ENCODE measurements around the gene ANKRD22.

The ANKRD22 gene

GRCh38 chr10:88803641-88804040, 48.0 kb downstream of the ANKRD22 start:
- Histone ChIP-seq H3F3A (ENCODE audit: insufficient read depth, low read length) (no peaks in the 10 kb centered on the region), H3K36me3 (ENCODE audit: insufficient read depth, low read length) (no peaks in the 10 kb centered on the region), H3K9me2 (ENCODE audit: low read depth, low read length) (no peaks in the 10 kb centered on the region), H4K20me1 (ENCODE audit: insufficient read depth, low read length) (no peaks in the 10 kb centered on the region), H3K27ac (ENCODE audit: low read depth, low read length, poor library complexity, severe bottlenecking) (no peak overlapping the region), H3K4me3 (ENCODE audit: low read depth, low read length, poor library complexity, severe bottlenecking) (no peak overlapping the region), H3K79me2 (ENCODE audit: insufficient read depth, low read length) (no peaks in the 10 kb centered on the region), H3K9ac (ENCODE audit: low read length) (no peak overlapping the region), H2AFZ (ENCODE audit: low read length) (no peak overlapping the region), H3K27me3 (ENCODE audit: insufficient read depth, low read length) (no peaks in the 10 kb centered on the region), H3K4me1 (ENCODE audit: insufficient read depth, low read length, severe bottlenecking) (no peaks in the 10 kb centered on the region), H3K4me2 (ENCODE audit: low read length) (no peak overlapping the region), H3K9me3 (ENCODE audit: low read length) (no peaks in the 10 kb centered on the region)
- no peak for TF ChIP-seq EZH2 (IDR thresholded peaks at IDR 0.05; ENCODE audit: borderline replicate concordance, low read length)
- TF ChIP-seq, protein P1, sequence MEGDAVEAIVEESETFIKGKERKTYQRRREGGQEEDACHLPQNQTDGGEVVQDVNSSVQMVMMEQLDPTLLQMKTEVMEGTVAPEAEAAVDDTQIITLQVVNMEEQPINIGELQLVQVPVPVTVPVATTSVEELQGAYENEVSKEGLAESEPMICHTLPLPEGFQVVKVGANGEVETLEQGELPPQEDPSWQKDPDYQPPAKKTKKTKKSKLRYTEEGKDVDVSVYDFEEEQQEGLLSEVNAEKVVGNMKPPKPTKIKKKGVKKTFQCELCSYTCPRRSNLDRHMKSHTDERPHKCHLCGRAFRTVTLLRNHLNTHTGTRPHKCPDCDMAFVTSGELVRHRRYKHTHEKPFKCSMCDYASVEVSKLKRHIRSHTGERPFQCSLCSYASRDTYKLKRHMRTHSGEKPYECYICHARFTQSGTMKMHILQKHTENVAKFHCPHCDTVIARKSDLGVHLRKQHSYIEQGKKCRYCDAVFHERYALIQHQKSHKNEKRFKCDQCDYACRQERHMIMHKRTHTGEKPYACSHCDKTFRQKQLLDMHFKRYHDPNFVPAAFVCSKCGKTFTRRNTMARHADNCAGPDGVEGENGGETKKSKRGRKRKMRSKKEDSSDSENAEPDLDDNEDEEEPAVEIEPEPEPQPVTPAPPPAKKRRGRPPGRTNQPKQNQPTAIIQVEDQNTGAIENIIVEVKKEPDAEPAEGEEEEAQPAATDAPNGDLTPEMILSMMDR (IDR thresholded peaks at IDR 0.05; ENCODE audit: low read length), result no peak

- Histone ChIP-seq H3K9me3 (ENCODE audit: low read length) (no peaks in the 10 kb centered on the region), H3K9ac (ENCODE audit: low read length) (no peak within 1 kb of the TSS), H3K4me2 (ENCODE audit: low read length) (no peak within 1 kb of the TSS), H3K27me3 (ENCODE audit: insufficient read depth, low read length) (no peaks in the 10 kb centered on the region), H4K20me1 (ENCODE audit: insufficient read depth, low read length) (no peaks in the 10 kb centered on the region), H3F3A (ENCODE audit: insufficient read depth, low read length) (no peaks in the 10 kb centered on the region), H3K27ac (ENCODE audit: low read depth, low read length, poor library complexity, severe bottlenecking) (no peak within 1 kb of the TSS), H3K9me2 (ENCODE audit: low read depth, low read length) (no peaks in the 10 kb centered on the region), H3K4me1 (ENCODE audit: insufficient read depth, low read length, severe bottlenecking) (no peaks in the 10 kb centered on the region), H2AFZ (ENCODE audit: low read length) (no peak within 1 kb of the TSS), H3K79me2 (ENCODE audit: insufficient read depth, low read length) (no peaks in the 10 kb centered on the region), H3K36me3 (ENCODE audit: insufficient read depth, low read length) (no peaks in the 10 kb centered on the region), H3K4me3 (ENCODE audit: low read depth, low read length, poor library complexity, severe bottlenecking) (no peak within 1 kb of the TSS)
- no peak for TF ChIP-seq EZH2 (IDR thresholded peaks at IDR 0.05; ENCODE audit: borderline replicate concordance, low read length)
- TF ChIP-seq, protein P1 (IDR thresholded peaks at IDR 0.05; ENCODE audit: low read length), result no peak
Measured at GRCh38 chr10:88802523-88803285, 48.9 kb downstream of the ANKRD22 start, which contains the start of gene LIPM. Gene LIPM, plus strand, starts transcription at chr10:88802730. Its CDS starts 167 bp downstream, at chr10:88802897.

DNA sequence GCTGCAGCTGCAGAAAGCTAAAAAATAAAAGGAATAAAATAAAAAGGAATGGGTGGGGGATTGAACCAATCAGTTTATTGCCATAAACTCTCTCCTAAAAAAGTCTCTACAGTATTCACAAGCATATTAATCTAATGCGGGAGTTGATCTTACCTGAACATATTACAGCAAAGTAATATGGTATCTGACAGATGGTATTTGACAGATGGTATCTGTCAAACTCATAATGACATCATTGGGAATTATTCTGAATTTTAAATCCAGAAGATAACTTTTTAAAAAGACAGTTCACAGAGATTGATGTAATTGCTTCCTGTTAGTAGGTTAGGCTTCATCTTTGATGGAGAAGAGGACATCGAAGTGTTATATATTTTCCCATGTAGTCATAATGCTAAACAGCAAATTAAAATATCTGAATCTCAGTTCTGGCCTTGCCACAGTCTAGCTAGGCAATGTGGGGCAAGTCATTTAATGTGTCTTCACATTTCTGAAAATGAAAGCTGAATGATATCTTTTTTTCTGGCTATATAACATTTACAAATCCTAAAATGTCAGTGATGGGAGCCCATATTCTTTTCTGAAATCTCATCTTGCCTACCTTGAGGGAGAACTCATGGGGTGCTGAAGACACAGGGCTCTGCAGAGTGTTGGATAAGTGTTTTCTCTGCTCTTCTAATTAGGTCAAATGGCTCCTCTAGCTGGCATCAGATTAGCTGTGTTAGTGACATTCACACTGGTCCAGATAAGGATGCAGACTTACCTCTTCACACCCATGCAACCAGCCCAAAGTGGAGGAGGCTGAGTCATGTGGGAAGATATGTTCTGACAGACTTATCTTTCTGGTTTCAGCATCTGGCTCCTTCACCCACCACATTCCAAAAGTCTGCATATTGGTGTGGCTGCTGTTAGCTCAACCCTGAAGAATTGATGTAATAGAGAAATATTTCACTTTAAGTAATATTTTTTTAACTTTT, 51.2 kb downstream of the ANKRD22 start:
- no peaks in the 10 kb centered on the region for H3K4me1 ChIP-seq (ENCODE audit: insufficient read depth, low read length, severe bottlenecking)
- H3K9me2 ChIP-seq (ENCODE audit: low read depth, low read length), result no peaks in the 10 kb centered on the region
- H3K9me3 ChIP-seq (ENCODE audit: low read length), result no peaks in the 10 kb centered on the region
- no peak overlapping the region for H3K4me2 ChIP-seq (ENCODE audit: low read length)
- TF ChIP-seq, protein P1 (IDR thresholded peaks at IDR 0.05; ENCODE audit: low read length), result no peak
- TF ChIP-seq EZH2 (IDR thresholded peaks at IDR 0.05; ENCODE audit: borderline replicate concordance, low read length), result no peak
- no peaks in the 10 kb centered on the region for H4K20me1 ChIP-seq (ENCODE audit: insufficient read depth, low read length)
- H3K27me3 ChIP-seq (ENCODE audit: insufficient read depth, low read length), result no peaks in the 10 kb centered on the region
- H2AFZ ChIP-seq (ENCODE audit: low read length), result no peak overlapping the region
- H3K36me3 ChIP-seq (ENCODE audit: insufficient read depth, low read length), result no peaks in the 10 kb centered on the region
- H3K27ac ChIP-seq (ENCODE audit: low read depth, low read length, poor library complexity, severe bottlenecking), result no peak overlapping the region
- H3K9ac ChIP-seq (ENCODE audit: low read length), result no peak overlapping the region
- H3F3A ChIP-seq (ENCODE audit: insufficient read depth, low read length), result no peaks in the 10 kb centered on the region
- no peak overlapping the region for H3K4me3 ChIP-seq (ENCODE audit: low read depth, low read length, poor library complexity, severe bottlenecking)
- H3K79me2 ChIP-seq (ENCODE audit: insufficient read depth, low read length), result no peaks in the 10 kb centered on the region

Data from OCI-LY1 (cell line).